HG03439 (cell line): ENCODE results near the gene ZNF285.
"Not testable (repeated sequence)": the region's sequence is repeated elsewhere in the genome, so short reads cannot be mapped to it uniquely, and the experiment has no call there.

Source experiments
- ATAC-seq: cut with Tn5 transposase; IDR thresholded peaks from one replicate; pipeline ENCODE4 v1.9.1; 2021; ENCODE audit warnings: mild to moderate bottlenecking, moderate library complexity; ENCODE audit not compliant: unreplicated experiment

The ZNF285 gene

DNA sequence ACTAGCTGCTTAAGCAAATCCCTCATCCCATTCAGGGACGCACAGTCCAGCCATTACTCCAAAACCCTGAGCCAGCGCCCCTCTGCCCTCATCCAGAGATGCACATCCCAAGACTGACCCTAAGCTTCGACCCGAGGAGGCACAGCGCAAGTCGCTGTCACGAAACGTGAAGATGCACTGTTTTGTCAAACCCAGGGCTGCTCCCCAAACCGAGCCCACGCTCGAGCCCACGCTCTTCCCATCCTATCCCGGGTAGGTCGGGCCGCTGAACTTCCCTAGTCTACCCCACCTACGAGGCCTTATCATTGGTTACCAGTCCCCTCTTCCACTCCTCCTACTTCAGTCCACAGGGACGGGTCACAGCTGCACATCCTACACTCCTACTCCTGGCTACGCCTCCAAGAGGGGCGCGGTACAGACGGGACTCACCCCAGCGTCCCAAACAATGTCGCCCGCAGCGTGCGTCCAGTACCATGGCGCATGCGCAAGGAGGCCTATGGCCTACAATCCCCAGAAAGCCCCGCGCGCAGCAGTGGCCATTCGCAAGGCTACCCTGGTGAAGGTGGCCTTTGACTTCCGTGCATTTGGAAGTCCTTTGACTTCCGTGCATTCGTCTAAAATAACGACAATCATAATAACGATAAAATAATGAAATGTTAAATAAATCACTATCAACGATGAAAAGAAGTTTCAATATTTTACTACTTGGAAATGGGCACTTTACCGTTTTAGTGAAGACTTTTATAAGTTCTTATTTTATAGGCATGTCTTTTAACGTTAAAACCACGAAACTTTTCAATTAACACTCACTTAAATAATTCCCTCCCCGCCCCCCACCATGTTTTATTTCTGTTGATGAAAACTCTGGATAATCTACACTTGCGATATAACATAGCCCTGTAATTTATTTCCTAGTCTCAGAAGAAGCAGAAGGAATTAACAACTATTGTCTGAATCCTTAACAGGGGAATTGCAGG, at the start of gene ZNF285:
Gene ZNF285, minus strand, starts transcription at position 470 of the 977 bp plus-strand sequence. CDS start 4,395 bp downstream, outside the sequence.
- ATAC-seq: no peak

DNA sequence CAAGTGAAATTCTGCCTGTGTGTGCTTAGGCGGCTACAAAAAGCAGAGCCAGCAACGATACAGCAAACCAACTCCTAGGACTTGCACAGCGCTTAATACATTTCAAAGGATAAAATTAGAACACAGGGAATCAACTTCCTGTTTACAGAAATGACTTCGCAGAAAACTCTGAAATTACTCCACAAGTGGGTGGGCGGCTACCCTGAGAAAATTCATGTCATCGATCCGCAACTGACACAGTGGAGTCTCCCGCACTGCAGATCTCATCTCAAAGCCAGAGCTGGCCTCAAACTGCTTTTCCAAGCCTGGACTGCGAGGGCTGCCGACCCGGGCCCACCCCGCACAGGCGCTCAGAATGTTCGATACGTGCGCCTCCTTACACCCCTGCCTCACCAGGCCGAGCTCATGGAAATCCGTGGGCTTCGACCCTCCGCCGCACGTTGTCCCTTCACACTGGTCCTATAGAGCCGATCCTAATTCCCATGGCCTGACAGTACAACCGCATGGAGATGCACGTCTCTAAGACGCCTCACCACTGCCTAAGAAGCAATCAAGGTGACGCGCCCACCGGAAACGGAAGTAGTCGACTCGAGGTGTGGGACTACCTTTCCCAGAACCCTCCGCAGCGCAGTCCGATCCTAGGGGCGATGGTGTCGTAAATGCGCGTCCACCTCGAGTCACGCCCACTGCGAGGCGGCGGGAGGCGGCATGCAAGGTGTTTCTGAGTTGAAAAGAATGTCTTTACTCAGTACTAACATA, 46.7 kb upstream of the ZNF285 start, which contains the start of gene ZNF229:
Gene ZNF229, minus strand, starts transcription at position 557 of the 759 bp plus-strand sequence. CDS start 5,625 bp downstream, outside the sequence.
- ATAC-seq: no peak

DNA sequence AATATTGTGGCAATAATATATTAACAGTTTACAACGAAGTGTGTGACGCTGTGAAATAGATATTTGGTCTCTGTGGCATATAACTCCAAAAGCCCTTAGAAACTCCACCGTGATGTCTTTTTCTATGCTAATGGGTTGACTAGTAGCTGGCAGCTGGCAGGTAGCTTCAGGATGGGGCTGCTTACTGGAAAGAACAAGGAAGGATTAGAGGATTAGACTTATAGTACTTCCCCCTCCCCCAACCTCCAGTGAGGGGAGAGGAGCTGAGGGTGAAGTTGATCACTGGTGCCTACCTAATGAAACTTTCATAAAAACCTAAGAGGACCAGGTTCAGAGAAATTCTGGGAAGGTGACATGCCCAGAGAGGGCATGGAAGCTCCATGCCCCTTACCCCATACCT, 37.0 kb upstream of the ZNF285 start:
- ATAC-seq: no peak

GRCh38 chr19:44435441-44435840, 34.0 kb upstream of the ZNF285 start:
- ATAC-seq: no peak

- ATAC-seq: no peak
These were observed 29.5 kb upstream of the ZNF285 start for GRCh38 chr19:44430956-44431355.

DNA sequence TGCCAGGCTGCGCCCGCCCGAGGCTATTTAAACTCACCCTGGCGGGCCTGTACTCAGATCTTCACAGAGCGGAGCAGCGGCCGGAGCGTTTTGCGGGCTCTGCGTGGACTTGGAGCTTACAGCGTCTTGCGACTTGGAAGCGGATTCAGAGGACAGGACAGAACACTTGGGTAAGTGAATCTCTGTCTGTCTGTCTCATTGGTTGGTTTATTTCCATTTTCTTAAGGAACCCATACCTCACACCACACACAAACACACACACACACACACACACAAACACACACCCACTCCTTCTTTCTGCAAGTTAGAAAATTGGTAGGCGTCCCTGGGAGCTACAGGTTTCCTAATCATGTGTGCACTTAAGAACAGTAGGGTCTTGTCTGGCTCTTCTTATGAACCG, 14.1 kb upstream of the ZNF285 start:
- not testable (repeated sequence) for ATAC-seq

DNA sequence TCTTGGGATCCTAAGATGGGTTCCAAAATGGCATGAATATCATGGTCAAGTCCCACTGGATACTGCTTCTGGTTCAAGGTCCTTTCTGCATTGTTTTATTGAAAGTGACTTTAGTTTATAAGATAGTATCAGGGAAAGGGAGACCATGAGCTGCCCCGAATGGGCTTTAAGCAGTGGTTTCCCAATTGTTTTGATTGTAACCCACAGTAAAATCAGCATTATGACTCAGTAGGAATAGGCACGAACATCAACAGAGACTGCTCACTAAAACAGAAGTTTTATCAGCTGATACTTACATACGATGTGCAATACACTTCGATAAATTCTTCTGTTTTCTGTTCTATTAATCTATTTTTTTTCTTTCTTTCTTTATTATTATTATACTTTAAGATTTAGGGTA, 12.1 kb downstream of the ZNF285 start:
- not testable (repeated sequence) for ATAC-seq

DNA sequence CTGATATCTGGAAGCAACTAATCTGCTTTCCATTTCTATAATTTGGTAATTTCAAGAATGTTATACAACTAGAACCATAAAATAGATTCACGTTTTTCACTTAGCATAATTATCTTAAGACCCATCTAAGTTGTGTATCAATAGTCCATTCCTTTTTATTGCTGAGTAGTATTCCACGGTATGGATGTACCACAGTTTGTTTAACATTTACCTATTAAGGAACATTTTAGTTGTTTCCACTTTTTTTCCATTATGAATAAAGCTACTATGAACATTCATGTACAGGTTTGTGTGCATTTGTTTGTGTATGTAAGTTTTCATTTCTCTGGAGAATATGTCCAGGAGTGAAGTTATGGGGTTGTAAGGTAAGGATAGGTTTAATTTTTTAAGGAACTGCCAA, 26.6 kb downstream of the ZNF285 start:
- no peak for ATAC-seq

DNA sequence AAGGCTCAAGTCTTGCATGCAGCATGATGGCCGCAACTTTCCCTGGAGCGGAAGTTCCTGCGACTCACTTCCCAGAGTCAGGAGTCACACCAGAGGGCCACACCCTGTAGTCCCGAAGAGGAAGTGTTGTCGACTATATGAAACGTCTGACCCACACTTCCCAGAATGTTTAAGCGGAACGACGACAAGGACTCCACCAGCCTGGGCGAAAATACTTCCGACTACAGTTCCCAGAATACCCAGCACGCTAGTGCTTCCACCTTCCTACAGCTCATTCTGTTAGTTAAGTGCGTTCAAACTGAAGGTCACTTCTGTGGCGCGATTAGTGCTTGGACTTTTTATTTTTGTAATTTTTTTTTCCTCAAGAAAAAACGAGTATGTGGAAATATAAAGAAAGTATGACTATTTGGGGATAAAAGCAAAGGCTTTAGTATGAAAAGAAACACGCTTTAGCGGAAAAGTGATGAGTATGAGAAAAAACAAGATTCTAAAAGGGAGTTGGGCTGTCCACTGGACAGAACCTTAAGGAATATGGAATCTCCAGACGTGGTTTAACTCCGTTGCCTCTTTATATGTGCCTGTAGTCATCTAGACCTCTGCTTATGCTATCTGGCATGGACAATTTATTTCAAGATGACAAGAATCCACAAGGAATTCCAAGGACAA, 29.5 kb downstream of the ZNF285 start:
- ATAC-seq: no peak

DNA sequence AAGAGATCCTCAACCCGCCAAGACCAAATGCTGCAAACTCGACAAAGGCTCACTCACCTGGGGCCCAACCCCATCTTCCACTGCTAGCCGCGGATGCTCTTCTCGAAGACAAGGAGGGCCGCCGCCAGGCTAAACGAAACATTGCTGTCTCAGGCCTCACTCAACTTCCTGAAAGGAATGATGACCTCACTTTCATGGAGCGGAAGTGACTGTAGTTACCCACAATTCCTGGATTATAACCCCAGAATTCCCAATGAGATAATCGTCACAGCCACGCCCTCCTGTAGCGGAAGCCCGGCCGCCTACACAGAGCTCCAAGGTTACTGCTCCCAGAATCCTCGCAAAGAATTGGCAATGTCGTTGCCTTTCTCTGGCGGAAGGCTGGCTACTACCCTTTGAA, 34.4 kb downstream of the ZNF285 start:
- no peak for ATAC-seq

GRCh38 chr19:44356383-44357111, 44.9 kb downstream of the ZNF285 start, which contains the start of gene ZNF112:
TSS of gene ZNF112 (minus strand) at chr19:44356680. CDS start at chr19:44340539, 16,141 bp downstream.
- no peak for ATAC-seq

- no peak for ATAC-seq
These were observed 54.9 kb downstream of the ZNF285 start for GRCh38 chr19:44346556-44346955.

DNA sequence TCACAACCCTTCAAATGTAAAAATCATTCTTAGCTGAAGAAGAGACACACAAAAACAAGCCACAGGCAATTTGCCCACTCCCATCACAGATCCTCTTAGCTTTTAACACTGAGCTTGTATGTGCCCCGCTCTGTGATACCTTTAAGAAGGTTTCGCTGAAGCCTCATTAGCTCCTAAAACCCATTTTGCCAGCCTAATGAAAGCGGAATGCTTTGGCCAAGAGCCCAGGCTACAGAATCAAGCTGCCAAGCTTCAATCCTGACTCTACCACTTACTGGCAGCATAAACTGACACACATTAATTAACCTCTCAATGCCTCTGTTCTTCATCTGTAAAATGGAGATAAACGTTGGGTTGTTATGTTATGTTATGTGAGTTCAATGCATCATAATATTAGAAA, 55.4 kb downstream of the ZNF285 start:
- ATAC-seq: no peak

- no peak for ATAC-seq
These were observed 57.2 kb downstream of the ZNF285 start for GRCh38 chr19:44344255-44344654.

GRCh38 chr19:44341794-44342193, 59.6 kb downstream of the ZNF285 start:
- ATAC-seq: no peak

GRCh38 chr19:44334639-44335038, 66.8 kb downstream of the ZNF285 start:
- ATAC-seq: not testable (repeated sequence)
